ENCODE data around the gene SANBR. TPM values are rescaled to one million over a fixed set of nuclear protein-coding genes. Genes with fewer than 3 reads are reported as not detected.

SANBR gene
- total RNA-seq, 1 donor from 2014 or later: 7.9 TPM

DNA sequence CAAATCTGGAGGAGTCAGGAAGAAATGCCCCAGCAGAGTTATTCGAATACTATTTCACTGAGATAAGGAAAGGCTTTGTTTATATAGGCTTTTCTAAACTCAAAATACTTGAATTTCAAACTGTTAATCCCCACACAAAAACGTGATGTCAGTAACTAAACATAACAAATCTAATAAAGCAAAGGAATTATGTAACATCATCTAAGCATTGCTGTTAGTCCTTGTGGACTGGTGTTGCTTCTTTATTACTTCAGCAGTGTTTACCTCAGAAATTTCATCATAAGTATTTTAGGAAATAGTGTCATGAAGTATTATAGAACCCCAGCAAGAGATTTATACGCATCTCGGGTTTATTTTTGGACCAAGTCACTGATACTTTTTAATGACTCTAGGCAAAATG is 19.7 kb upstream of the SANBR start:
- H3K27me3 ChIP-seq: no peaks in the 10 kb centered on the region
- H3K36me3 ChIP-seq: peaks cover 0 to 36% of the 10 kb centered on the region in 2 donors
- intact Hi-C loops (cut with DNase I): no loop called here
- peaks cover 13% of the 10 kb centered on the region for H3K4me1 ChIP-seq
- H3K9me3 ChIP-seq: no peaks in the 10 kb centered on the region
- H3K4me3 ChIP-seq: no peak overlapping the region
- DNase-seq (ENCODE audit: extremely low spot score in 2 of 2): no peak
- TF ChIP-seq POLR2AphosphoS5 (IDR thresholded peaks at IDR 0.05; ENCODE audit: insufficient read depth in 1 of 2, low read depth in 1 of 2) (no peak), POLR2A (IDR thresholded peaks at IDR 0.05) (no peak)
- TF ChIP-seq, protein P1, sequence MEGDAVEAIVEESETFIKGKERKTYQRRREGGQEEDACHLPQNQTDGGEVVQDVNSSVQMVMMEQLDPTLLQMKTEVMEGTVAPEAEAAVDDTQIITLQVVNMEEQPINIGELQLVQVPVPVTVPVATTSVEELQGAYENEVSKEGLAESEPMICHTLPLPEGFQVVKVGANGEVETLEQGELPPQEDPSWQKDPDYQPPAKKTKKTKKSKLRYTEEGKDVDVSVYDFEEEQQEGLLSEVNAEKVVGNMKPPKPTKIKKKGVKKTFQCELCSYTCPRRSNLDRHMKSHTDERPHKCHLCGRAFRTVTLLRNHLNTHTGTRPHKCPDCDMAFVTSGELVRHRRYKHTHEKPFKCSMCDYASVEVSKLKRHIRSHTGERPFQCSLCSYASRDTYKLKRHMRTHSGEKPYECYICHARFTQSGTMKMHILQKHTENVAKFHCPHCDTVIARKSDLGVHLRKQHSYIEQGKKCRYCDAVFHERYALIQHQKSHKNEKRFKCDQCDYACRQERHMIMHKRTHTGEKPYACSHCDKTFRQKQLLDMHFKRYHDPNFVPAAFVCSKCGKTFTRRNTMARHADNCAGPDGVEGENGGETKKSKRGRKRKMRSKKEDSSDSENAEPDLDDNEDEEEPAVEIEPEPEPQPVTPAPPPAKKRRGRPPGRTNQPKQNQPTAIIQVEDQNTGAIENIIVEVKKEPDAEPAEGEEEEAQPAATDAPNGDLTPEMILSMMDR (IDR thresholded peaks at IDR 0.05): no peak
- H3K27ac ChIP-seq: no peak overlapping the region

DNA sequence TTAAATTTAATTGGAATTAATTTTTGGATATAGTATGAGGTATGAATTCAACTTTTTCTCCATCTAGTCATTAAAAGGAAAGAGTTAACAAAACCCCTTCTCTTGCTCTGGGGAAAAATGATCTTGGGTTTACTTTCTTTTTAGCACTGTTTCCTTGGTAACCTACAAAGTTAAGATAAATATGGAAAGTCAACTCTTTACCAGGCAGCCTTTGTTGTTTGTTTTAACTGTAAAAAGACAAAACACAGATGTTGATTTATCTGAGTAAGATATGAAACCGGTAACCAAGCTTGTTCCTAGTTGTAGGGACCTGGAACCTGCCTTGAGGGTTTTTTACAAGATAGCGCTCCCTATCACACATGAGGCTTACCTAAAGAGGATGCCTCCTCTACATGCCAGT is 10.1 kb upstream of the SANBR start:
- Histone ChIP-seq H3K27ac (no peak overlapping the region), H3K4me1 (no peaks in the 10 kb centered on the region), H3K4me3 (no peak overlapping the region), H3K9me3 (no peaks in the 10 kb centered on the region), H3K27me3 (no peaks in the 10 kb centered on the region), H3K36me3 (peaks cover 0 to 28% of the 10 kb centered on the region in 2 donors)
- TF ChIP-seq POLR2AphosphoS5 (IDR thresholded peaks at IDR 0.05; ENCODE audit: insufficient read depth in 1 of 2, low read depth in 1 of 2): no peak
- TF ChIP-seq, protein P1 (IDR thresholded peaks at IDR 0.05): no peak
- TF ChIP-seq POLR2A (IDR thresholded peaks at IDR 0.05): no peak
- no peak for DNase-seq (ENCODE audit: extremely low spot score in 2 of 2)
- intact Hi-C loops (cut with DNase I): no loop called here

DNA sequence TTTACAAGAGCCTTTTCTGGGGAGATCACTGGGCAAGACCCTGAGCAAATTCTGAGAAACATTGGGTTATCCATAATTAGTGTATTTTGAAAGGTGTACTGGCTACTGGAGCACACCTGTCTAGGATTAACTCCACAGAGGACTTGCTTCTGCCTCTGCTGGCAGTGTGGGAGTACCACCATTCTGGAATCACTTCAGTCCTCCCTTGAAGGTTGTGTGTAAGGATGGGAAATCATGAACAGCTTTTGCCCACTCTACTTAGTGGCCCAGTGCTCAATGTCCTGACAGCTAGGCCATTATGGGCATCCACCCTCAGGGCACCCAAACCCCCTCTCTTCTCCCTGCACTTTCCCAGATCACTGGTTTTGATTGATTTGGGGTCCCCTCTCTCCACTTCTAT is 8.1 kb upstream of the SANBR start:
- H3K9me3 ChIP-seq: no peaks in the 10 kb centered on the region
- intact Hi-C loops (cut with DNase I): no loop called here
- H3K27ac ChIP-seq: no peak overlapping the region
- H3K36me3 ChIP-seq: peaks cover 0 to 16% of the 10 kb centered on the region in 2 donors
- TF ChIP-seq, protein P1 (IDR thresholded peaks at IDR 0.05): no peak
- no peak for TF ChIP-seq POLR2A (IDR thresholded peaks at IDR 0.05)
- no peak for TF ChIP-seq POLR2AphosphoS5 (IDR thresholded peaks at IDR 0.05; ENCODE audit: insufficient read depth in 1 of 2, low read depth in 1 of 2)
- no peak for DNase-seq (ENCODE audit: extremely low spot score in 2 of 2)
- H3K27me3 ChIP-seq: no peaks in the 10 kb centered on the region
- no peak overlapping the region for H3K4me3 ChIP-seq
- no peaks in the 10 kb centered on the region for H3K4me1 ChIP-seq

DNA sequence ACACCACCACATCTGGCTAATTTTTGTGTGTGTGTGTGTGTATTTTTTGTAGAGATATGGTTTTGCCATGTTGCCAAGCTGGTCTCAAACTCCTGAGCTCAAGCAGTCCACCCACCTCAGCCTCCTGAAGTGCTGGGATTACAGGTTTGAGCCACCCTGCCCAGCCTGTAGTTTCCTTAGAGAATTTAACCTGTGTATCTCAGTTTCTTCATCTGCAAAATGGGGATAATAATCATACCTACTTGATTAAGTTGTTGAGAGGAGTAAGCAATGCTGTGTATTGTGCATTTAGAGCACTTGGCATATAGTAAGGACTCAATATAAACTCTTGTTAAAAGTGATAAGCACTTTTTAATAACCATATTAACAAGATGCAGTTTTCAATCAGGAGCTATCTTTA is 6.3 kb upstream of the SANBR start:
- H3K4me1 ChIP-seq: no peaks in the 10 kb centered on the region
- H3K27me3 ChIP-seq: no peaks in the 10 kb centered on the region
- no peak overlapping the region for H3K4me3 ChIP-seq
- no peak overlapping the region for H3K27ac ChIP-seq
- DNase-seq (ENCODE audit: extremely low spot score in 2 of 2): no peak
- intact Hi-C loops (cut with DNase I): no loop called here
- no peaks in the 10 kb centered on the region for H3K9me3 ChIP-seq
- H3K36me3 ChIP-seq: peaks cover 0 to 13% of the 10 kb centered on the region in 2 donors
- TF ChIP-seq POLR2A (IDR thresholded peaks at IDR 0.05): no peak
- TF ChIP-seq, protein P1 (IDR thresholded peaks at IDR 0.05): no peak

DNA sequence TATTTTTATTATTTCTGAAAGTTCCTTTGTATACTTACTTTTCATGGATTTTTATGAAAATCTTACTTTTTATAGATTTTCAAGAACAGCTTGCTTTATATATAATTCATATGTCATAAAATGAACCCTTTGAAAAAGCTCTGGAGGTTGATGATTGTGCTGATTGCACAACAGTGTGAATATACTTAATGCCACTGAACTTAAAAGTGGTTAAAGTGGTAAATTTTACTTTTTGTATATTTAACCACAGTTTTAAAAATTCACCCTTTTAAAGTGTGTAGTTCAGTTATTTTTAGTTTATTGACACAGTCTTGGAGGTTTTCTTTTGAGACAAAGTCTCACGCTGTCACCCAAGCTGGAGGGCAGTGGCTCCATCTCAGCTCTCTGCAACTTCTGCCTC is 8.4 kb downstream of the SANBR start:
- Histone ChIP-seq H3K4me1 (no peaks in the 10 kb centered on the region), H3K27me3 (no peaks in the 10 kb centered on the region), H3K36me3 (peaks cover 0 to 9% of the 10 kb centered on the region in 2 donors), H3K27ac (no peak overlapping the region), H3K4me3 (no peak overlapping the region), H3K9me3 (no peaks in the 10 kb centered on the region)
- TF ChIP-seq, protein P1 (IDR thresholded peaks at IDR 0.05): no peak
- TF ChIP-seq POLR2A (IDR thresholded peaks at IDR 0.05): no peak
- DNase-seq (ENCODE audit: extremely low spot score in 2 of 2): no peak
- intact Hi-C loops (cut with DNase I): no loop called here

Data from vagina (tissue), 2 donors.